GM21825 (cell line): ENCODE measurements around the gene OCIAD1.
"Not testable (repeated sequence)": the region's sequence is repeated elsewhere in the genome, so short reads cannot be mapped to it uniquely, and the experiment has no call there.

Experiments used
- ATAC-seq: cut with Tn5 transposase; IDR thresholded peaks from one replicate; pipeline ENCODE4 v1.9.1; 2021; ENCODE audit warnings: mild to moderate bottlenecking, moderate library complexity; ENCODE audit not compliant: unreplicated experiment

OCIAD1 gene, protein sequence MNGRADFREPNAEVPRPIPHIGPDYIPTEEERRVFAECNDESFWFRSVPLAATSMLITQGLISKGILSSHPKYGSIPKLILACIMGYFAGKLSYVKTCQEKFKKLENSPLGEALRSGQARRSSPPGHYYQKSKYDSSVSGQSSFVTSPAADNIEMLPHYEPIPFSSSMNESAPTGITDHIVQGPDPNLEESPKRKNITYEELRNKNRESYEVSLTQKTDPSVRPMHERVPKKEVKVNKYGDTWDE

DNA sequence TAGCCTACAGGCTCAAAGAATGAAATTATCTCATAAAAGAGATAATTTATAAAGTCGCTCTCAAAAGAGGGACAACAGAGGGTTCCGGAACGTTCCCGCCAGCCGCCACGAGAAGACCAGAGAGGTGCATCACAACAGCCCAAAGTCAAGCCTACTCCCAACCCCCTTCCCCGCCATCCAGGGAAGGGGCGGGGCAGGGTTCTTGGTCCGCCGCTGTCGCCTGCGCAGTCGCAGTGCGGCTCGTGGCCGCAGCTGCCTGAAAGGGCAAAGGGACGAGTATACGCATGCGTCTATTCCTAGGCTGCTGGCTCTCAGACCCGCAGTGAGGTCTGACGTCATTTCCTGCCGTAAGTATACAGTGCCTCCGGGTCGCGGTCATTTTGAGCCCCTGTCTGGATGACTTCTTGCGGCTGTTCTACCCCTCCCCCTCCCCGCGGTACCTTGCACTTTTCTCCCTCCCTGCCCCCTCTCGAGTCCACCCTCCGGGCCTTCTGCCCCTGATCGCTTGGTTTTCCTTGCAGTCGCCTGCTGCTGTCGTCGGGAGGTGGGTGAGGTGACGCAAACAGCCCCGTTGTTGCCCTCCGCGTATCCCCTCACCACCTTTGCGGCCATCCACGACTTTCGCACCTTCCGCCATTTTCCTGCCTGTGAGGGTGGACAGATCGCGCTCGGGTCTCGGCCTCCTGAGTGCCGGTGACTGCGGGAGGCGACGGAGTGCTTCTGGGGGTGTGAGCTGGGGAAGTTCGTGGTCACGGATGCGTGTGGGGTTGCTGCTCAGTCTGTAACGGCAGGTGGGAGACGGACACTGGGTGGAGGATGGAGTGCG, at the start of gene OCIAD1:
Gene OCIAD1, plus strand, starts transcription at position 383 of the 826 bp plus-strand sequence. CDS start 1,537 bp downstream, outside the sequence.
- peak; percentile 99 for ATAC-seq

DNA sequence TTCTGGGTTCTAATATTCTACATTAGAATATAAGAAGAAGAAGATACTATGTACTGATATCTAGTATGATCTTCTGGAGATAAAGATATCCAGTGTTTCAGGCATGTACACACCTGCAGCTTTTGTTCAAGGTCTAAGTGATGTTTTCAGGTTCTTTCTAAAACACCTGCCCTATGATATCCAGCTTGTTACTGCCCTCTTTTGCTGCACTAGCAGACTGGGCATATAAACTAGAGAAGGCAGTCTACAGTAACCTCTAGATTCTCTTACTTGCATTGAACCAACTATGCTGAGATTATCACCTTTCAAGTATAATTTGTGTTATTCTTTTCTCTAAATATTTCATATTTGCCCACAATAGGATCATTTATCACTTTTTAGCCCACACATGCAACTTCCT, 48.9 kb upstream of the OCIAD1 start:
- ATAC-seq = no peak

DNA sequence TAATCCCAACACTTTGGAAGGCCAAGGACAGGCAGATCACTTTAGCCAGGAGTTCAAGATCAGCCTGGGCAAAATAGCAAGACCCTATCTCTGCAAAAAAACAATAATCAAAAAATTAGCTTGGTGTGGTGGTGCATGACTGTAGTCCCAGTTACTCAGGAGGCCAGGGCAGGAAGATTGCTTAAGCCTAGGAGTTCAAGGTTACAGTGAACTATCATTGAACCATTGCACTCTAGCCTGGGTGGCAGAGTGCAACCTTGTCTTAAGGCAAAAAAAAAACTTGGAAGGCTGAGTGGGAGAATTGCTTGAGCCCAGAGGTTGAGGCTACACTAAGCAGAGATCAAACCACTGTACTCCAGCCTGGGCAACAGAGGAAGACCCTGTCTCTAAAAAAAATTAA, 45.6 kb upstream of the OCIAD1 start:
- no peak for ATAC-seq

DNA sequence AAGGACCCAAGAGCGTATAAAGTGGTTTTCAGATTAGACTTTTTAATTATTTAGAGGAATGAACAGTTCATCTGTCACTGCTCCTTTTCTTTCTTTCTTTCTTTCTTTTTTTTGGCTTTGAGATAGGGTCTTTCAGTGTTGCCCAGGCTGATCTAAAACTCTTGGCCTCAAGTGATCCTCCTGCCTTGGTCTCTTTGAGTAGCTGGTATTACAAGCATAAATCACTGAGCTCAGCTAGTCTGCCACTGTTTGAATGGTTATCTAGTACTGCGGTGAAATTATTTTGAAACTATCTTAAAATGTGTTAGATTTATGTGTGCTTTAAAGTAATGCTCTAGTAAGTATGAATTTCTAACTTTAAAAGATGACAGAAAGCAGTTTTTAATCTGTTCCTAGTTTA, 44.3 kb upstream of the OCIAD1 start:
- no peak for ATAC-seq

DNA sequence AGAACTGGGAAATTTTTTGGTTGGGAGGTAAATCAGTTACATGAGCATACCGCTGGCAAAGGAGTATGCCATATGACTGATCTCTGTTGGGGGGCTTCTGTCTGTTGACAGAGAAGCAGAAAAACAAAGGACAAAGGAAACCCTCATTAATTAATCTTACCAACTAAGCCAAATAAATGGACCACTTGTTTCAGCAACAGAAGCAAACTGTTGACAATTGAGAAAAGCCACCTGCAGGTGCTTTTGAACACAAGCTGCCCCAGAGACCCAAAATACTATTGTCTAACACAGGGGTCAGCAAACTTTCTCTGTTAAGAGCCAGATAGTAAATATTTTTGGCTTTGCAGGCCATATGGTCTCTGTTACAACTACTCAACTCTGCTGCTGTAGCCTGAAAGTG, 43.8 kb upstream of the OCIAD1 start:
- no peak for ATAC-seq

- no peak for ATAC-seq
These were observed 40.3 kb upstream of the OCIAD1 start for GRCh38 chr4:48790561-48790960.

DNA sequence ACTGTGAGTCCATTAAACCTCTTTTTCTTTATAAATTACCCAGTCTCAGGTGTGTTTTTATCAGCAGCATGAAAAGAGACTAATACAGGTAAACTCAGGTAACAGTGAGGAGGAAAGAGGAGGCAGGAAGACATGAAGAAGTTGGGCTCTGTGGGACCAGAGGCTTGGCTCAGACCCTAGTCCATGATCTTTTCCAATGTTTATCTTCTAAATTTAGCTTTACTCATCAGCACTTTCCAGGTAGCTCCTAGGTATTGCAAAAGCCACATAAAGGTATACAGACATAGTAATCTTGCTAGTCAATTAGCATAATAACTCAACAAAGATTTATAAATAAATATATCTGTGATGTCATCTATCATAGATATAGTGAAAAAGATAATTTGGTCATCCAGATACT, 39.6 kb upstream of the OCIAD1 start:
- no peak for ATAC-seq

DNA sequence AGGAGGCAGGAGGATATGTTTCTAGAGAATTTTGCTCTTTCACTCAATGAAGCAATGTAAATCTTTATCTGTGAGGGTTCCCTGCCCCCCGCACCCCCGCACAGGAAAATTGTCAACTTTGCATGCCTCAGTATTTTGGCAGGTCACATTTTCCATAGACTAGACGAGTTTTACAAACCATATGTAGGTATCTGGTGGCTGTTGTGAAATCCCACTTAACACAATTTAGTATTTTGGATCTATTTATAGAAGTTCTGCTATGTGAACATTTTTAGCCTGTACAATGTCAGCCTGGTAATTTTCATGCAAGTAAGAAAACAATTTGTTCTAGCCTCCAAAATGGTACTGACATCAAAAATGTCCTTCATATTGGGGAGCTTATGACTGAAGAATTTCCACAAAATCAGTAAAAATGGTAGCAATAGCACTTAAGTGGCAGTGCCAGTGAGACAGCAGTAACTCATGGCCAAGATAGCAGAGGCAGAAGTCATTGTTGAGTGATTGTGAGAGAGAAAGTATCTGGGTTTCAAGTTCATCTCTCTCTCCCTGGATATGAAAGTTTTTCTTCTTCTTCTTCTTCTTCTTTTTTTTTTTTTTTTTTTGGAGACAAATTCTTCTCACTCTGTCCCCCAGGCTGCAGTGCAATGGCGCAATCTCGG, 38.4 kb upstream of the OCIAD1 start:
- no peak for ATAC-seq

- no peak for ATAC-seq
These were observed 35.8 kb upstream of the OCIAD1 start for GRCh38 chr4:48795108-48795507.

- no peak for ATAC-seq
These were observed 34.5 kb upstream of the OCIAD1 start for GRCh38 chr4:48796191-48796926.

DNA sequence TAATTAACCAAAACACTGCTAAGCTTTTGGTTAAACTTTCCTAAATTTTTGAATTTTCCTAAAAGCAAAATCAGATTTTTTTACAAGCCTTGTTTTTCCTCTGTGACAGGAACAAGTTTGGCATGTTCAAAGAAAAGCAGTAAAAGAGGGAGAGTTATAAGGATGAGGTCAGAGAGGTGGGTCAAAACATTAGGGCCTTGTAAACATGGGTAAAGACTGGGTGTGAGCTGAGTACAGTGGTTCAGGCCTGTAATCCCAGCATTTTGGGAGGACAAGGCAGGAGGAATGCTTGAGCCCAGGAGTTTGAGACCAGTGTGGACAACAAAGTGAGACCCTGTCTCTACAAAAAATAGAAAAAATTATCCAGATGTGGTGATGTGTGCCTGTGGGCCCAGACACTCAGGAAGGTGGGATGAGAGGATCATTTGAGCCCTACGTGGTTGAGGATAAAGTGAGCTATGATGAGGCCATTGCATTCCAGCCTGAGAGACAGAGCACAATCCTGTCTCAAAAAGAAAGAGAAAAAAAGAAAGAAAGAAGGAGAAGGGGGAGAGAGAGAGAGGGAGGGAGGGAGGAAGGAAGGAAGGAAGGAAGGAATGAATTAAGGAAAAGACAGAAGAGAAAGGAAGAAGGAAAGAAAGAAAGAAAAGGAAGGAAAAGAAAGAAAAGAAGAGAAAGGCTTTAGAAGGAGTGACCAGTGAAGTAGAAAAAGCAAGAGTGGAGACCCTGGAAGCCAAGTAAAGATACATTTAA, 33.8 kb upstream of the OCIAD1 start:
- no peak for ATAC-seq

DNA sequence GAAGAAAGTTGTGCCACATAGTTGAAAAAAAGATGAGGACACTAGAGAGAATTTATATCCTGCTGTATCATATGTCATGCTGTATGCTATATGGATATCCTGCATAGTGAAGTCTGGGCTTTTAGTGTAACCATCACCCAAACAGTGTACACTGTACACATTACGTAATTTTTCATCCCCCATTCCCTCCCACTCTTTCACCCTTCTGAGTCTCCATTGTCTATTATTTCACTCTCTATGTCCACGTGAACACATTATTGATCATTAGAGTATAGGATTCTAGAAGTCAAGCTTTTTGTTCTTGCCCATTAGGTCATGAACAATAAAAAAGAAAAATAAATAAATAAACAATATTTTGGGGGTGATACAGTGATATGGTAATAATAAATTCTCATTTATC, 32.8 kb upstream of the OCIAD1 start:
- no peak for ATAC-seq

GRCh38 chr4:48799157-48799556, 31.7 kb upstream of the OCIAD1 start:
- ATAC-seq = no peak

DNA sequence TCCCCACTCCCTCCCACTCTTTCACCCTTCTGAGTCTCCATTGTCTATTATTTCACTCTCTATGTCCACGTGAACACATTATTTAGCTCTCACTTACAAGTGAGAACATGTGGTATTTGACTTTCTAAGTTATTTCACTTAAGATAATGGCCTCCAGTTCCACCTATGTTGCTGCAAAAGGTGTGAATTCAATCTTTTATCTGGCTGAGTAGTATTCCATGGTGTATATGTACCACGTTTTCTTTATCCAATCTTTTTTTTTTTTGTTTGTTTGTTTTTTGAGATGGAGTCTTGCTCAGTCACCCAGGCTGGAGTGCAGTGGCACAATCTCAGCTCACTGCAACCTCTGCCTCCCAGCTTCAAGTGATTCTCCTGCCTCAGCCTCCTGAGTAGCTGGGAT, 30.7 kb upstream of the OCIAD1 start:
- not testable (repeated sequence) for ATAC-seq

DNA sequence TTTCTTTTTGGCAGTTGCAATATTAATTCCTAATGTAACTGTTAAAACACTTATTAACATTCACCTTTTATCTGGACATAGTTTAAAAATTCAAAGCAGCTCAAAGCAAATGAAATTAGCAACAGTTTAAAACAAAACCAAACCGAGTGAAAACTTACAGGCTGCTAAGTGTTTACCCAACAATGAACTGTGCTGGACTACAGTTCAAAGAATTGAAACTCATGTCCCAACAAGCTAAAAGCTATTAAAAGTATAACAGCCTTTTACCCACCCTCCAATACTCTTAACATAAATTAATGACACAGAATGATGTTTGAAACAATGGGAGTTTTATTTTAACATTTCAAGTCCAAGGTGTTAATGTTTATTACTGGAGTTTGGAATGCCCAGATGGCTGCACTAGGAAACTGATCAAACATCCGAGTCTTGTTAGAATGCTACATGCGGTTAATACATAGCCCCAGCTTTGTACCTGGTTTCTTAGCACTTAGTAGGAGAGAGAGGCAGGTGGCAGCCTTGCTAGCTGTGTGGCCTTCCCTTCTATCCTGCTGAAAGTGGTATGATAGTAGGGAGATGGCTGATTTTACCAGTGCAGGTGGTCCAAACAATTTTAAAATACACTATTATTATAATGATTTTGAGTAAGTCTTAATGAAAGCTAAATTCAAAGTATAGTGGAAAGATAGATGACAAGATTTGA, 29.7 kb upstream of the OCIAD1 start:
- no peak for ATAC-seq

DNA sequence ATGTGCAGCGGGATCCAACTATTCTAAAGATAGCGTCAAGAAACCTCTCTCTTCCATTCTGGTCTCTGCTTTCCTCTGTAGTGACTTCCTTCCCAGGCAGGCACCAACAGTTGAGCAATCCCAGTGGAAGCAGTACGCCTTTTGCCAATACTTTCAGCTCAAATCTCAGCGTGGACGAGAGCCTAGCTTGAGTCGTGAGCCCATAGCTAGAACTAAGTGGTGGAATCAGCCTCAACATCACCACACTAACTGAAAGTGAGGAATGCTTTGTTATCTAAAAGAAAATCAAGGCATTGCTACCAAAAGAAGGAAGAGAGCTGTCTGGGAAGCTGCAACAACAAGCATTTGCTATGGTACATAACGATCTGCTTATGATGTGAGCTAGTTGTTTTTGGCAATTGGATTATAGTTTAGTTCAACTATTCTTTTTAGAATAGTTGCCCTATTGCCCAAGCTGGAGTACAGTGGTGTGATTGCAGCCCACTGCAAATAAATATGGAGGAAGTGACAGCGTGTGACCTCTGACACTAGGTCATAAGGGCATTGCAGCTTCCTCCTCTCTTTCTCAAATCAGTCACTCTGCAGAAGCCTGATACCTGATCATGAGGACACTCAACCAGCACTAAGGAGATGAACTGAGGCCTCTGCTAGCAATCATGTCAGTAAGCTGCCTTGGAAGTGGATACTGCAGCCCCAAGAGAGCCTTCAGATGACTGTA, 26.1 kb upstream of the OCIAD1 start:
- no peak for ATAC-seq

DNA sequence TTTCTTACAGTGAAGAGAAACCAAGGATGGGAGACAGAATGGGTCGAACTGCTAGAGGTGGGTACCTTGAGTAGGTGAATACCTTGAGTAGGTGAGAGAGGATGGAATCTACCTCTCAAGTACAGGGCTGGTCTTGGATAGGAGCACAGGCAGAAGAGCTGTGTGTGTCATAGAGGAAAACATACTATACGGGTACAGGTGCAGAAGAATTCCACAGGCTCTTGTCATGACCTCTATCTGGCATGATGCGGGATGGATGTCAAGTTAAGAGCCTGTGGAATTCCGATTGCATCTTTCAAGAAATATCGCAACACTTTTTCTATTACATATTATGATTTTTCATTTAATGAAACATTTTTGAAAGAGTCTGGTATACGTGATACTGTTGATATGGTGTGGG, 18.0 kb upstream of the OCIAD1 start:
- no peak for ATAC-seq

- no peak for ATAC-seq
These were observed 16.9 kb upstream of the OCIAD1 start for GRCh38 chr4:48813964-48814363.

DNA sequence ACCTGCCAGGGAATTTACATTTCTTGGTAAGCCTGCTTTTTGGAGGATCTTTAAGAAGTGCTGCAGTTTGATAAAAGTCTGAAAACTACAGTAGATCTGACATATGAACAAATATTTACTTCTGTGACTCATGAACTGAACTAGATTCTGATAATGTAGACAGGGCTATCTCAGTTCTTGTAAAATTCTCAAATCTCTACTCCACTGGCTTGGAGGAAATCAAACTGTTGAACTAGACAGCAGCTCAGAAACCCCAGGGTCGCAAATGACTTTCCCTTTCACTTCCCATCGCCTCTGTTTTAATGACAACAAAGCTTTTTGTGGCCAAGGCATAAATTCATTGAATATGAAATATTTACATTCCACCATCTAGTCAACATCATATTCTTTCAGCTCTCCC, 15.4 kb upstream of the OCIAD1 start:
- ATAC-seq = peak; percentile 73
